Endothelial cell of umbilical vein (primary cell): ENCODE results near the gene SRRM2.

Experiments used
- CTCF ChIP-seq, 2 donors: IDR thresholded peaks; 1 replicate in 1 of 2; 2 replicates in 1 of 2; pipeline ENCODE4 v1.5.1; 2011; ENCODE audit warnings: low read length in 2 of 2, mild to moderate bottlenecking in 2 of 2, moderate library complexity in 2 of 2, control low read depth in 1 of 2, inconsistent platforms in 1 of 2, low read depth in 1 of 2; ENCODE audit not compliant: insufficient read depth in 1 of 2; ENCODE audit errors: extremely low read depth in 1 of 2
- EZH2 ChIP-seq: IDR thresholded peaks from 2 replicates; pipeline ENCODE4 v1.6.1; 2012; ENCODE audit warnings: borderline replicate concordance, low read depth, mild to moderate bottlenecking, moderate library complexity, low read length, inconsistent platforms; ENCODE audit not compliant: severe bottlenecking
- FOS ChIP-seq: IDR thresholded peaks from 2 replicates; pipeline ENCODE4 v1.6.1; 2011; ENCODE audit warnings: mild to moderate bottlenecking, low read length, moderate library complexity, borderline replicate concordance; ENCODE audit not compliant: insufficient read depth
- POLR2A ChIP-seq: IDR thresholded peaks from 2 replicates; pipeline ENCODE4 v1.6.1; 2012; ENCODE audit warnings: low read depth, mild to moderate bottlenecking, control low read depth, low read length
- POLR2AphosphoS5 ChIP-seq: IDR thresholded peaks from 2 replicates; pipeline ENCODE4 v1.6.1; 2012; ENCODE audit warnings: low read depth, mild to moderate bottlenecking, control low read depth, low read length, moderate library complexity; ENCODE audit not compliant: insufficient read depth
- TF ChIP-seq, protein P1 (sequence below): IDR thresholded peaks from 2 replicates; pipeline ENCODE4 v1.6.1; 2011; ENCODE audit not compliant: insufficient read depth, insufficient read length

- TF ChIP-seq POLR2A (no peak), CTCF (IDR thresholded peaks at IDR 0.05; ENCODE audit: extremely low read depth in 1 of 2, insufficient read depth in 1 of 2, low read depth in 1 of 2, low read length in 2 of 2) (no peak), EZH2 (no peak), POLR2AphosphoS5 (no peak), FOS (no peak)
- TF ChIP-seq, protein P1, sequence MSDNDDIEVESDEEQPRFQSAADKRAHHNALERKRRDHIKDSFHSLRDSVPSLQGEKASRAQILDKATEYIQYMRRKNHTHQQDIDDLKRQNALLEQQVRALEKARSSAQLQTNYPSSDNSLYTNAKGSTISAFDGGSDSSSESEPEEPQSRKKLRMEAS, result no peak
These were observed 16.7 kb downstream of the SRRM2 start for GRCh38 chr16:2769100-2769529.
